Activated CD4-positive, alpha-beta T cell treated with anti-CD3 and anti-CD28 coated beads for 36 hours (primary cell): ENCODE data around the gene ACOT6. TPM values are rescaled to one million over a fixed set of nuclear protein-coding genes. Genes with fewer than 3 reads are reported as not detected.
"Not testable (repeated sequence)": the region's sequence is repeated elsewhere in the genome, so short reads cannot be mapped to it uniquely, and the experiment has no call there.

ENCODE experiments used
- ATAC-seq: fragments of 200-7000 bp; cut with Tn5 transposase; one replicate; pipeline ENCODE4 v1.10.0; 2021; ENCODE audit warnings: mild to moderate bottlenecking, moderate library complexity
- CTCF ChIA-PET: fragments of 350-600 bp; sonication (Branson Sonifier 250); formaldehyde crosslinking; loops from one replicate; lab custom pipeline; 2021; ENCODE audit warnings: antibody characterized with exemption; lab: Charles Lee
- POLR2A ChIA-PET: fragments of 350-600 bp; sonication (Branson Sonifier 250); formaldehyde crosslinking; loops from one replicate; lab custom pipeline; 2021; ENCODE audit warnings: antibody characterized with exemption, inconsistent platforms; lab: Charles Lee
- DNase-seq: peaks from one replicate; pipeline ENCODE4 v3.0.0-alpha.2; 2020
- H3K27ac Mint-ChIP-seq: one replicate; pipeline ENCODE4 v1.8.0; 2021; ENCODE audit warnings: mixed read lengths
- H3K27me3 Mint-ChIP-seq: one replicate; pipeline ENCODE4 v1.8.0; 2021; ENCODE audit warnings: mixed read lengths
- H3K36me3 Mint-ChIP-seq: one replicate; pipeline ENCODE4 v1.8.0; 2021; ENCODE audit warnings: low read depth, mixed read lengths
- H3K4me1 Mint-ChIP-seq: one replicate; pipeline ENCODE4 v1.8.0; 2021; ENCODE audit warnings: mixed read lengths
- H3K4me3 Mint-ChIP-seq: one replicate; pipeline ENCODE4 v1.8.0; 2021; ENCODE audit warnings: mild to moderate bottlenecking, moderate library complexity, mixed read lengths
- H3K9me3 Mint-ChIP-seq: one replicate; pipeline ENCODE4 v1.8.0; 2021; ENCODE audit warnings: low read depth, mixed read lengths
- intact Hi-C, 2 experiments: fragments of 100-400 bp; cut with DNase I in 1 of 2; cut with micrococcal nuclease in 1 of 2; formaldehyde crosslinking; loops; one replicate each; pipeline versions ENCODE4 v1.14.2 to v1.15.1; 2022 to 2024; cut with DNase I, micrococcal nuclease
- total RNA-seq, 2 experiments: library from RNA; stranded (reverse); gene quantifications; one replicate each; pipeline ENCODE4 v1.2.3, GENCODE V29; 2021

The ACOT6 gene
- total RNA-seq, result under 1 TPM in 1 of 2 experiments, not detected in 1; 0.18 TPM

GRCh38 chr14:73612339-73613045 lies at the start of gene ACOT6:
TSS of gene ACOT6 (plus strand) at chr14:73612517. CDS start at chr14:73612572, 55 bp downstream.
- peak; percentile 85 for DNase-seq
- H3K4me1 Mint-ChIP-seq, result peaks cover 6% of the 10 kb centered on the region
- no peaks in the 10 kb centered on the region for H3K36me3 Mint-ChIP-seq
- peak within 1 kb of the TSS; percentile 80 for H3K27ac Mint-ChIP-seq
- peak within 1 kb of the TSS; percentile 76 for H3K4me3 Mint-ChIP-seq
- no peaks in the 10 kb centered on the region for H3K27me3 Mint-ChIP-seq
- ATAC-seq, result peak; percentile 94
- no peaks in the 10 kb centered on the region for H3K9me3 Mint-ChIP-seq
- intact Hi-C loops, result loop anchor here in 1 of 2 experiments (1.0 kb wide), 3 partner anchors 20 to 148 kb away; partner anchors contain the start of gene ACOT2
- ChIA-PET POLR2A (interaction anchor here (0.7 to 0.8 kb wide), 2 partner anchors 21 to 42 kb away, joined by 3 to 4 read pairs; partner anchors contain the start of gene ACOT4), CTCF (interaction anchor here (0.7 to 1.3 kb wide), 6 partner anchors 20 to 90 kb away, joined by 3 to 7 read pairs (median 4); partner anchors contain the start of genes ACOT2 and ACOT4)

GRCh38 chr14:73562696-73563095 lies 49.6 kb upstream of the ACOT6 start:
- ATAC-seq, H3K9me3 Mint-ChIP-seq, H3K27ac Mint-ChIP-seq, POLR2A ChIA-PET, H3K4me3 Mint-ChIP-seq, CTCF ChIA-PET, H3K27me3 Mint-ChIP-seq, DNase-seq: not testable (repeated sequence)
- intact Hi-C loops, result loop anchor here in 1 of 2 experiments (10.0 kb wide), 1 partner anchor 268 kb away; no protein-coding TSS in a partner anchor
- peaks cover 26% of the 10 kb centered on the region for H3K4me1 Mint-ChIP-seq
- H3K36me3 Mint-ChIP-seq, result peaks cover 32% of the 10 kb centered on the region

DNA sequence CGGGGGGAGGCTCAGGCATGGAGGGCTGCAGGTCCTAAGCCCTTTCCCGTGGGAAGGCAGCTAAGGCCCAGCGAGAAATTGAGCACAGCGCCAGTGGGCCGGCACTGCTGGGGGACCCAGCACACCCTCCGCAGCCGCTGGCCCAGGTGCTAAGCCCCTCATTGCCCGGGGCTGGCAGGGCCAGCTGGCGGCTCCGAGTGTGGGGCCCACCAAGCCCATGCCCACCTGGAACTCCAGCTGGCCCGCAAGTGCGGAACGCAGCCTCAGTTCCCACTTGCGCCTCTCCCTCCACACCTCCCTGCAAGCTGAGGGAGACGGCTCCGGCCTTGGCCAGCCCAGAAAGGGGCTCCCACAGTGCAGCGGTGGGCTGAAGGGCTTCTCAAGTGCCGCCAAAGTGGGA lies 45.9 kb upstream of the ACOT6 start:
- H3K9me3 Mint-ChIP-seq, POLR2A ChIA-PET, DNase-seq, H3K27me3 Mint-ChIP-seq, H3K4me3 Mint-ChIP-seq, H3K27ac Mint-ChIP-seq, ATAC-seq: not testable (repeated sequence)
- CTCF ChIA-PET, result interaction anchor here (1.0 to 1.9 kb wide), 3 partner anchors 23 to 431 kb away, joined by 3 to 5 read pairs (median 4); no protein-coding TSS in a partner anchor
- Mint-ChIP-seq H3K4me1 (peaks cover 43% of the 10 kb centered on the region), H3K36me3 (peaks cover 45% of the 10 kb centered on the region)
- intact Hi-C loops, result loop anchor here (5.0 to 10.0 kb wide), 2 partner anchors 66 to 272 kb away; no protein-coding TSS in a partner anchor

- intact Hi-C loops, result loop anchor here (5.0 to 10.0 kb wide), 2 partner anchors 65 to 272 kb away; no protein-coding TSS in a partner anchor
- ChIA-PET POLR2A (interaction anchor here (1.2 to 1.4 kb wide), 2 partner anchors 25 to 76 kb away, joined by 3 read pairs; partner anchors contain the start of genes ACOT4 and RIOX1), CTCF (interaction anchor here (0.7 to 2.0 kb wide), 7 partner anchors 10 to 431 kb away, joined by 3 to 12 read pairs (median 5); no protein-coding TSS in a partner anchor)
- not testable (repeated sequence) for DNase-seq, H3K27me3 Mint-ChIP-seq, ATAC-seq, H3K9me3 Mint-ChIP-seq
- Mint-ChIP-seq H3K36me3 (peaks cover 45% of the 10 kb centered on the region), H3K27ac (peak overlapping the region; percentile 97), H3K4me3 (peak overlapping the region; percentile 95), H3K4me1 (peaks cover 43% of the 10 kb centered on the region)
Measured at GRCh38 chr14:73566935-73567334, 45.4 kb upstream of the ACOT6 start.

DNA sequence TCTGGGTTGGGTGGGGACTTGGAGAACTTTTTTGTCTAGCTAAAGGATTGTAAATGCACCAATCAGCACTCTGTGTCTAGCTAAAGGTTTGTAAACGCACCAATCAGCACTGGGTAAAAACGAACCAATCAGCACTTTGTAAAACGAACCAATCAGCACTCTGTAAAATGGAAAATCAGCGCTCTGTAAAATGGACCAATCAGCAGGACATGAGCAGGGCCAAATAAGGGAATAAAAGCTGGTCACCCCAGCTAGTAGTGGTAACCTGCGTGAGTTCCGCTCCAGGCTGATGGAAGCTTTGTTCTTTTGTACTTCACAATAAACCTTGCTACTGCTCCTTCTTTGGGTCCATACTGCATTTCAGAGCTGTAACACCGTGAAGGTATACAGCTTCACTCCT lies 45.0 kb upstream of the ACOT6 start:
- Mint-ChIP-seq H3K4me3 (peak overlapping the region; percentile 95), H3K36me3 (peaks cover 45% of the 10 kb centered on the region), H3K27ac (peak overlapping the region; percentile 97), H3K27me3 (no peaks in the 10 kb centered on the region), H3K4me1 (peaks cover 43% of the 10 kb centered on the region), H3K9me3 (peaks cover 5% of the 10 kb centered on the region)
- DNase-seq, result no peak
- ChIA-PET CTCF (interaction anchor here (0.7 to 2.0 kb wide), 8 partner anchors 10 to 432 kb away, joined by 3 to 12 read pairs (median 4); no protein-coding TSS in a partner anchor), POLR2A (interaction anchor here (0.9 to 1.4 kb wide), 4 partner anchors 25 to 540 kb away, joined by 3 to 6 read pairs (median 3); partner anchors contain the start of genes ACOT4, RIOX1 and ZFYVE1)
- intact Hi-C loops, result loop anchor here (5.0 to 10.0 kb wide), 2 partner anchors 65 to 273 kb away; no protein-coding TSS in a partner anchor
- no peak for ATAC-seq

GRCh38 chr14:73567951-73568885 lies 44.1 kb upstream of the ACOT6 start:
- ATAC-seq (peak; percentile 32), DNase-seq (peak; percentile 50)
- Mint-ChIP-seq H3K4me3 (peak overlapping the region; percentile 95), H3K9me3 (no peaks in the 10 kb centered on the region), H3K4me1 (peaks cover 46% of the 10 kb centered on the region), H3K36me3 (peaks cover 40% of the 10 kb centered on the region), H3K27me3 (no peaks in the 10 kb centered on the region), H3K27ac (peak overlapping the region; percentile 97)
- intact Hi-C loops, result loop anchor here (2.0 to 10.0 kb wide), 3 partner anchors 25 to 273 kb away; no protein-coding TSS in a partner anchor
- ChIA-PET POLR2A (interaction anchor here (0.6 to 1.4 kb wide), 10 partner anchors 22 to 541 kb away, joined by 3 to 6 read pairs (median 3); partner anchors contain the start of genes ACOT4, DNAL1, RIOX1 and ZFYVE1), CTCF (interaction anchor here (0.6 to 2.0 kb wide), 15 partner anchors 22 to 510 kb away, joined by 3 to 12 read pairs (median 4); partner anchors contain the start of genes ACOT6, RBM25 and RIOX1)

DNA sequence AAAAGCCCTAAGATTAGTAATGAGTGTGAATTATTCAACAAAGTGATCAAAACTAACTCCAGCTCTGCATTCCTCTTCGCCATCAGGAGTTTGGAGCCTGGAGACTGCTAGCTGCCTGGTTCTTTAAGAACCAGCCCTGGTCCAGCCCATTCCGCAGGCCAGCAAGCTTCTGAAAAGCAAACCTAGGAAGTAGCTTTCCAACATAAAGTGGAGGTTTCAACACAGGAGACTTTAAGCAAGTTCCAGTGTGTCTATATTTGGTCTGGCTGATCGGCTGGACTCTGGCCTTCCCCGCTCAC lies 43.5 kb upstream of the ACOT6 start:
- Mint-ChIP-seq H3K36me3 (peaks cover 43% of the 10 kb centered on the region), H3K4me1 (peaks cover 49% of the 10 kb centered on the region), H3K27ac (peak overlapping the region; percentile 97), H3K4me3 (peak overlapping the region; percentile 95)
- ChIA-PET POLR2A (interaction anchor here (0.5 to 1.0 kb wide), 7 partner anchors 21 to 433 kb away, joined by 3 to 4 read pairs (median 3); partner anchors contain the start of genes ACOT4, DNAL1 and PSEN1), CTCF (interaction anchor here (0.6 to 2.0 kb wide), 12 partner anchors 24 to 510 kb away, joined by 3 to 12 read pairs (median 4); partner anchors contain the start of genes ACOT6, RBM25 and RIOX1)
- intact Hi-C loops, result loop anchor here (1.0 to 10.0 kb wide), 9 partner anchors 24 to 433 kb away; partner anchors contain the start of genes ACOT6 (in 1 of the 2), DNAL1 (in 1 of the 2), PSEN1 (in 1 of the 2) and RIOX1 (in 1 of the 2)
- DNase-seq, H3K9me3 Mint-ChIP-seq, ATAC-seq, H3K27me3 Mint-ChIP-seq: not testable (repeated sequence)

DNA sequence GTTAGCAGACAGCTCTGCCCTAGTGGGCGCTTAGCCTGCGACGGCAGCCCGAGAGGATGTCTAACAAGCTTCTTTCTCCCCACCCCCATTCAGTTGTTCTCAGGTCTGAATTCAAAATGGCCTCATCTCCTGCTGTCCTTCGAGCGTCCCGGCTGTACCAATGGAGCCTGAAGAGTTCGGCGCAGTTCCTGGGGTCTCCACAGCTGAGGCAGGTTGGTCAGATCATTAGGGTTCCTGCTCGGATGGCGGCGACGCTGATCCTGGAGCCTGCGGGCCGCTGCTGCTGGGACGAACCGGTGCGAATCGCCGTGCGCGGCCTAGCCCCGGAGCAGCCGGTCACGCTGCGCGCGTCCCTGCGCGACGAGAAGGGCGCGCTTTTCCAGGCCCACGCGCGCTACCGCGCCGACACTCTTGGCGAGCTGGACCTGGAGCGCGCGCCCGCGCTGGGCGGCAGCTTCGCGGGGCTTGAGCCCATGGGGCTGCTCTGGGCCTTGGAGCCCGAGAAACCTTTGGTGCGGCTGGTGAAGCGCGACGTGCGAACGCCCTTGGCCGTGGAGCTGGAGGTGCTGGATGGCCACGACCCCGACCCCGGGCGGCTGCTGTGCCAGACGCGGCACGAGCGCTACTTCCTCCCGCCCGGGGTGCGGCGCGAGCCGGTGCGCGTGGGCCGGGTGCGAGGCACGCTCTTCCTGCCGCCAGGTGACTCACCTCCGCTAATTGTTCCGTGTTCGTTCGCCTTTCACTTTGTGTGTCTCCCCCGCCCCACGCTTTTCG lies 42.9 kb upstream of the ACOT6 start, which contains the start of gene ACOT2:
TSS of gene ACOT2 (plus strand) at position 29 of the 774 bp plus-strand sequence. CDS start at position 57, 28 bp downstream.
- Mint-ChIP-seq H3K27ac (peak within 1 kb of the TSS; percentile 97), H3K4me3 (peak within 1 kb of the TSS; percentile 95), H3K4me1 (peaks cover 49% of the 10 kb centered on the region), H3K36me3 (peaks cover 45% of the 10 kb centered on the region)
- H3K9me3 Mint-ChIP-seq, H3K27me3 Mint-ChIP-seq: not testable (repeated sequence)
- ATAC-seq (peak; percentile 73), DNase-seq (peak; percentile 93)
- intact Hi-C loops, result loop anchor here (1.0 to 10.0 kb wide), 9 partner anchors 23 to 433 kb away; partner anchors contain the start of genes ACOT6 (in 1 of the 2), DNAL1 (in 1 of the 2), PSEN1 (in 1 of the 2) and RIOX1 (in 1 of the 2)
- ChIA-PET CTCF (interaction anchor here (0.6 to 2.0 kb wide), 18 partner anchors 10 to 602 kb away, joined by 3 to 12 read pairs (median 4); partner anchors contain the start of genes ACOT6, RBM25 and RIOX1), POLR2A (interaction anchor here (0.5 to 1.0 kb wide), 7 partner anchors 21 to 433 kb away, joined by 3 to 5 read pairs (median 3); partner anchors contain the start of genes ACOT4, DNAL1 and PSEN1)

- ChIA-PET CTCF (interaction anchor here (0.6 to 2.0 kb wide), 20 partner anchors 9 to 515 kb away, joined by 3 to 13 read pairs (median 3); no protein-coding TSS in a partner anchor), POLR2A (interaction anchor here (0.6 to 1.0 kb wide), 5 partner anchors 18 to 604 kb away, joined by 3 to 5 read pairs (median 3); partner anchors contain the start of gene ACOT6)
- Mint-ChIP-seq H3K4me1 (peaks cover 37% of the 10 kb centered on the region), H3K36me3 (peaks cover 37% of the 10 kb centered on the region)
- H3K27me3 Mint-ChIP-seq, H3K4me3 Mint-ChIP-seq, H3K27ac Mint-ChIP-seq, H3K9me3 Mint-ChIP-seq: not testable (repeated sequence)
- ATAC-seq, result peak; percentile 45
- intact Hi-C loops, result loop anchor here (1.0 kb wide), 1 partner anchor 125 kb away; no protein-coding TSS in a partner anchor
- DNase-seq, result peak; percentile 81
Measured at GRCh38 chr14:73570913-73571312, 41.4 kb upstream of the ACOT6 start.
